ENCODE data around the gene TIMM8B.
"Not testable (repeated sequence)": the region's sequence is repeated elsewhere in the genome, so short reads cannot be mapped to it uniquely, and the experiment has no call there.

The TIMM8B gene

GRCh38 chr11:112051768-112052167 is 34.8 kb downstream of the TIMM8B start:
- no peak for DNase-seq (ENCODE audit: low read depth)
- TF ChIP-seq CTCF (conservative IDR thresholded peaks at IDR 0.05; ENCODE audit: low read depth, low read length), result no peak
- no peak overlapping the region for H3K4me3 ChIP-seq (ENCODE audit: low read length)

GRCh38 chr11:112050721-112051120 is 35.8 kb downstream of the TIMM8B start:
- DNase-seq (ENCODE audit: low read depth), result no peak
- TF ChIP-seq CTCF (conservative IDR thresholded peaks at IDR 0.05; ENCODE audit: low read depth, low read length), result no peak
- H3K4me3 ChIP-seq (ENCODE audit: low read length), result no peak overlapping the region

GRCh38 chr11:112049777-112050176 is 36.8 kb downstream of the TIMM8B start:
- no peak overlapping the region for H3K4me3 ChIP-seq (ENCODE audit: low read length)
- no peak for DNase-seq (ENCODE audit: low read depth)
- no peak for TF ChIP-seq CTCF (conservative IDR thresholded peaks at IDR 0.05; ENCODE audit: low read depth, low read length)

- not testable (repeated sequence) for DNase-seq (ENCODE audit: low read depth); H3K4me3 ChIP-seq (ENCODE audit: low read length)
These were observed 38.3 kb downstream of the TIMM8B start for GRCh38 chr11:112048256-112048655.

GRCh38 chr11:112046647-112047046 is 39.9 kb downstream of the TIMM8B start:
- DNase-seq (ENCODE audit: low read depth); H3K4me3 ChIP-seq (ENCODE audit: low read length): not testable (repeated sequence)

GRCh38 chr11:112044961-112045360 is 41.6 kb downstream of the TIMM8B start:
- no peak for DNase-seq (ENCODE audit: low read depth)
- no peak overlapping the region for H3K4me3 ChIP-seq (ENCODE audit: low read length)
- TF ChIP-seq CTCF (conservative IDR thresholded peaks at IDR 0.05; ENCODE audit: low read depth, low read length), result no peak

GRCh38 chr11:112042961-112043304 is 43.6 kb downstream of the TIMM8B start:
- no peak for TF ChIP-seq CTCF (conservative IDR thresholded peaks at IDR 0.05; ENCODE audit: low read depth, low read length)
- H3K4me3 ChIP-seq (ENCODE audit: low read length), result no peak overlapping the region
- DNase-seq (ENCODE audit: low read depth), result no peak

- no peak for TF ChIP-seq CTCF (conservative IDR thresholded peaks at IDR 0.05; ENCODE audit: low read depth, low read length)
- H3K4me3 ChIP-seq (ENCODE audit: low read length), result no peak overlapping the region
- DNase-seq (ENCODE audit: low read depth), result no peak
These were observed 44.2 kb downstream of the TIMM8B start for GRCh38 chr11:112042161-112042960.

All from retinal pigment epithelial cell (primary cell).